Nephron progenitor cell (in vitro differentiated cells): ENCODE measurements around the gene FSIP1.

ENCODE experiments used
- DNase-seq: peaks from one replicate; pipeline ENCODE4 v3.0.0; 2021
- H3K27ac Mint-ChIP-seq: 2 replicates; pipeline ENCODE4 v1.8.0; 2021; ENCODE audit warnings: mild to moderate bottlenecking, moderate library complexity, mixed read lengths
- H3K27me3 Mint-ChIP-seq: 2 replicates; pipeline ENCODE4 v1.8.0; 2021; ENCODE audit warnings: mild to moderate bottlenecking, low read depth, mixed read lengths; ENCODE audit not compliant: poor library complexity
- H3K36me3 Mint-ChIP-seq: 2 replicates; pipeline ENCODE4 v1.8.0; 2021; ENCODE audit warnings: low read depth, mixed read lengths
- H3K4me1 Mint-ChIP-seq: 2 replicates; pipeline ENCODE4 v1.8.0; 2021; ENCODE audit warnings: mixed read lengths
- H3K4me3 Mint-ChIP-seq: 2 replicates; pipeline ENCODE4 v1.8.0; 2021; ENCODE audit warnings: mild to moderate bottlenecking, moderate library complexity, mixed read lengths
- H3K9me3 Mint-ChIP-seq: 2 replicates; pipeline ENCODE4 v1.8.0; 2021; ENCODE audit warnings: mild to moderate bottlenecking, moderate library complexity, mixed read lengths
- TF ChIP-seq, protein P1 (sequence below): fragments of 200-600 bp; sonication (generic); IDR thresholded peaks from 2 replicates; pipeline ENCODE4 v1.5.0; 2021; ENCODE audit warnings: antibody characterized with exemption

Gene FSIP1

DNA sequence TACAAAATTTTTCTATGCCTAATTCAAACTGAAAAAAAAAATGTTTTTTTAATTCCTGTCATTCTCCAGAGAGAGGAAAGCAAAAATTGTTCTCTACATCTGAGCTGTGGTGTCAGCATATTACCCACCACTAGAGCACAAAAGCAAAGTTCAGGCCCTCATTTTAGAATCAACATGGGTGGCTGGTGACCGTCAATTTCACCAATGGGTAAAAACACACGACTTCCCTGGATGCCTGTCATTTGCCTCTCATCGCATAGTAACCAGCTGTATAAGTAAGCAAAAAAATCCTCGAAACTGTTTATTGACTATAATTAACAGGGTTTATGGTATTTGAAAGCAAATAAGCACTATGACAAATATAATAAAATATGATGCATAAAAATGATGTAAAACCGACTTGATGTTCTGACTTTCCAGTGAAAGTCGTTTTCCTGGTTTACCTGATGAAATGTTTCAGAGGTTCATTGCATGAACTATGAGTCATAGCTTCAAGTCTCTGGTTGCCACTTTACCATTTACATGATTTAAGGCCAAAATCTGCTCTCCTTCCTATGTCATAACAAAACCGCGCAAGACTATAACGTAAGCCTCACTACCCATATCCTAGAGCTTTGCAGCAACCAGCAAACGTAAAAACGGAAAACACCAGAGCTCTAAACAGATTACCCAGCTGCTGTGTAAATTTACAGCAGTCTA is 141.3 kb downstream of the FSIP1 start:
- TF ChIP-seq, protein P1, sequence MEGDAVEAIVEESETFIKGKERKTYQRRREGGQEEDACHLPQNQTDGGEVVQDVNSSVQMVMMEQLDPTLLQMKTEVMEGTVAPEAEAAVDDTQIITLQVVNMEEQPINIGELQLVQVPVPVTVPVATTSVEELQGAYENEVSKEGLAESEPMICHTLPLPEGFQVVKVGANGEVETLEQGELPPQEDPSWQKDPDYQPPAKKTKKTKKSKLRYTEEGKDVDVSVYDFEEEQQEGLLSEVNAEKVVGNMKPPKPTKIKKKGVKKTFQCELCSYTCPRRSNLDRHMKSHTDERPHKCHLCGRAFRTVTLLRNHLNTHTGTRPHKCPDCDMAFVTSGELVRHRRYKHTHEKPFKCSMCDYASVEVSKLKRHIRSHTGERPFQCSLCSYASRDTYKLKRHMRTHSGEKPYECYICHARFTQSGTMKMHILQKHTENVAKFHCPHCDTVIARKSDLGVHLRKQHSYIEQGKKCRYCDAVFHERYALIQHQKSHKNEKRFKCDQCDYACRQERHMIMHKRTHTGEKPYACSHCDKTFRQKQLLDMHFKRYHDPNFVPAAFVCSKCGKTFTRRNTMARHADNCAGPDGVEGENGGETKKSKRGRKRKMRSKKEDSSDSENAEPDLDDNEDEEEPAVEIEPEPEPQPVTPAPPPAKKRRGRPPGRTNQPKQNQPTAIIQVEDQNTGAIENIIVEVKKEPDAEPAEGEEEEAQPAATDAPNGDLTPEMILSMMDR, result no peak
- no peak overlapping the region for H3K27ac Mint-ChIP-seq

DNA sequence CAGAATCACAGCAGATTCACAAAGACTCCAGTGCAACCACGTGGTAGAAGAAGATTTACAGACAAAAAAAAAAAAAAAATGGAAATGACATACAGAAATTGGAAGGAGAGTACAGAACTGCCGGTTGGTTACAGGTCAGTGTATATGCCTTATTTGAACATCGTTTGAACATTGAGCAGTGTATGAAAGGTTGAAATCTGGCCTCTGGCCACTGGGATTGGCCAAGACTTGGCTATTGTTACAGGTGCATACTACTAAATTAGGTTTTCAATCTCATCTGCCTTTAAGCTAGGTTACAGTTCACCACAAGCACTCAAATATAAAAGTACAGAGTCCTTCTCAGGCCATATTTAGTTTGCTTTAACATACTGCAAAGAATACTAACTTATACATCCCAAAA is 142.0 kb downstream of the FSIP1 start:
- H3K27ac Mint-ChIP-seq, result no peak overlapping the region
- no peak for DNase-seq
- peaks cover 4% of the 10 kb centered on the region for H3K27me3 Mint-ChIP-seq
- no peaks in the 10 kb centered on the region for H3K9me3 Mint-ChIP-seq
- H3K4me3 Mint-ChIP-seq, result no peak overlapping the region
- peaks cover 40% of the 10 kb centered on the region for H3K4me1 Mint-ChIP-seq
- H3K36me3 Mint-ChIP-seq, result no peaks in the 10 kb centered on the region
- TF ChIP-seq, protein P1, result no peak

More for the DNA sequence above, 141.3 kb downstream of the FSIP1 start:
- Mint-ChIP-seq H3K27me3 (no peaks in the 10 kb centered on the region), H3K4me1 (peaks cover 40% of the 10 kb centered on the region), H3K9me3 (no peaks in the 10 kb centered on the region), H3K36me3 (no peaks in the 10 kb centered on the region), H3K4me3 (no peak overlapping the region)
- no peak for DNase-seq

DNA sequence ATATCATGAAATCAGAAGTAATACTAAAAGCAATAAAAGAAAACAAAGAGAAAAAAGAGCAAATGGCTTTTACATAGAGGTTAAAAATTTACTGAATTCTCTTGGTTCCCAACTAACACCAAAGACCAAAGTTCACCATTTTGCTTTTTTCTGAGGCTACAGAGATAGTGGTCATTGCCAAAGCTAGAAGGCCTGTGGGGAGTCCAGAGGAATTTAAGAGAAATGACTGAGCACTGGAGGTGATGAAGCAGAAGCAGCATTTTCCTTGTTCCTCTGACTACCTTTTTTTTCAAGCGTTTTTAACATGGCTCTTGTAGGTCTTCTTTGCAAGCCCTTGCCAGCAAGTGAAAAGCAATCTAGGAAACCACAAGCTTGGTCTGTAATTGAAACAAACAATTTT is 143.6 kb downstream of the FSIP1 start:
- H3K36me3 Mint-ChIP-seq, result no peaks in the 10 kb centered on the region
- H3K9me3 Mint-ChIP-seq, result no peaks in the 10 kb centered on the region
- peaks cover 28% of the 10 kb centered on the region for H3K4me1 Mint-ChIP-seq
- no peak overlapping the region for H3K27ac Mint-ChIP-seq
- H3K4me3 Mint-ChIP-seq, result no peak overlapping the region
- DNase-seq, result no peak
- TF ChIP-seq, protein P1, result no peak
- H3K27me3 Mint-ChIP-seq, result peaks cover 4% of the 10 kb centered on the region

DNA sequence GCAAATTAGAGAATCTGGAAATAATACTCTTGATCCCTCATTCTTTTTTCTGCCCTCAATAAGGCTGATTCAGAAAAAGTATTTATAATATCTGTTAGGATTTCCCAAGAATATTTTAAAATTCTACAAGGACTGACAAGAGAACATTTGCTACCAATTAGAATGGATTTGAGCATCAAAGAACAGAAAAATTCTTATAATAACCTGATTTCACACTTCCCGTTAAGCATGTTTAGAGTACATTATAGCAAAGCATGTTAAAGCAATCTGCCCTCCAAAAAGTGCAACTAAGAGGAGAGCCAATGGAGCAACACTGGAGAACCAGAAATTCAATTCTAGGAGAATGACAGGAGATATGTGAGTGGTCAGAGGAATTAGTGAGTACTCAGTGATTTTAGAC is 144.6 kb downstream of the FSIP1 start:
- Mint-ChIP-seq H3K4me1 (peaks cover 18% of the 10 kb centered on the region), H3K36me3 (no peaks in the 10 kb centered on the region), H3K27ac (no peak overlapping the region), H3K27me3 (peaks cover 4% of the 10 kb centered on the region), H3K9me3 (no peaks in the 10 kb centered on the region), H3K4me3 (no peak overlapping the region)
- no peak for DNase-seq
- TF ChIP-seq, protein P1, result no peak

DNA sequence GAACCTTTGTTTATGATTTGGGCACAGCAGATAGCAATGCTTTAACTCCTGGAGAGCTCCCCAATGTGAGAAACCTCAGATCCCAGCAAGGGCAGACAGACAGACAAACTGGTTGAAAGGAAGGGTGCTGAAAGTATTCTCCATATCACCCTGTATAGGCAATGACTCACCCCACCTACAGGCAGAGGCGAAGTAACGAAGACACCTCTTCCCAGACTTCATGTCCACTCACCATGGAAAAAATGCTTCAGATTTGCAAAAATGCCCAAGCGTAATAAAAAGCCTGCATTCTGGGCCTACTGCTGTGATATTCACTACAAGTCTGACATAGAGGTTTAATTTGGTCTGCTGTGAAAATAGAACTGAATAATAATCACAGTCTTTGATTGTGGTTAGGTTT is 151.3 kb downstream of the FSIP1 start:
- Mint-ChIP-seq H3K4me1 (peaks cover 19% of the 10 kb centered on the region), H3K27ac (no peak overlapping the region)
- TF ChIP-seq, protein P1, result no peak

DNA sequence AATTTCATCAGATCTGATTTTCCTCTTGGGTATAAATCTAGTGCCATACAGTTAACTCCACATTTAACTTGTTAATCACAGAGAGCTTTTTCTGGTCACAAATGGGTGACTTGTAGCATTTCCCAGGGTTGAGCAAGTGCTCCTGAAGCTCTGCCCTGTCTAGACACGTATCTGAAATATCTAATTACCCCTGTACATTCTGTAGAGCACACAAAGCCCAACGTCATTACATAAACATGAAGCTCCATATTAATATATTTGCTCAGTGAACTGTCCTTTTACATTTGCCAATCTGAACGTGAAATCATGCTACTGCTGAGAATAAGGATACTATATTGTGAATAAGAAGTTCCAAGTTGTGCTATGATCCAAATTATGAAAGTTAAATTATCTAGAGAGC is 152.7 kb downstream of the FSIP1 start:
- H3K9me3 Mint-ChIP-seq, result peaks cover 6% of the 10 kb centered on the region
- H3K36me3 Mint-ChIP-seq, result no peaks in the 10 kb centered on the region
- DNase-seq, result no peak
- TF ChIP-seq, protein P1, result no peak
- H3K4me3 Mint-ChIP-seq, result no peak overlapping the region
- peaks cover 7% of the 10 kb centered on the region for H3K27me3 Mint-ChIP-seq
- H3K4me1 Mint-ChIP-seq, result peaks cover 19% of the 10 kb centered on the region
- no peak overlapping the region for H3K27ac Mint-ChIP-seq

More for the DNA sequence above, 151.3 kb downstream of the FSIP1 start:
- H3K27me3 Mint-ChIP-seq, result peaks cover 8% of the 10 kb centered on the region
- H3K9me3 Mint-ChIP-seq, result no peaks in the 10 kb centered on the region
- no peaks in the 10 kb centered on the region for H3K36me3 Mint-ChIP-seq
- H3K4me3 Mint-ChIP-seq, result no peak overlapping the region
- DNase-seq, result no peak
